ENCODE measurements around the gene MYO16.
A peak's percentile ranks its signal among the peaks of the same experiment; 100 is the strongest.

MYO16 gene

DNA sequence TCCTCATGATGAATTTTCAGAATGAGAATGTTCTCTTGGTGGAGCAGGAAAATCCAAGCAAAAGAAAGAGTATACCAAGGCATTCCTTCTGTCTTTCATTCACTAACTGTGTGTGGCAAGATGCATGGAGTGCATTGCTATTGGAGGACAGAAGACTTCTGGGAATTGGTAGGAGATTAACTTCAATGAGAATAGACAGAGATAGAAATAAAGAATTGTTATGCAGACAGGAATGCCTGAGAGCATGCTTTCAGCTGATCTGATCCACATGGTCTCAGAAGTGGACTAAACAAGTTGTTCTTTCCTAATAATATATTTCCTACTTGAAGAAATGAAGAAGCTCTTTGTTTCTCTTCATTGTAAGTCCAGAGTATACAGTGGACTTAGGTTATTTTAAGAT is 303.6 kb downstream of the MYO16 start:
- no peak for DNase-seq (ENCODE audit: low spot score)

- no peak for DNase-seq (ENCODE audit: low spot score)
These were observed 308.7 kb downstream of the MYO16 start for GRCh38 chr13:108938155-108938554.

- DNase-seq (ENCODE audit: low spot score): no peak
These were observed 310.7 kb downstream of the MYO16 start for GRCh38 chr13:108940121-108940520.

- no peak for DNase-seq (ENCODE audit: low spot score)
These were observed 314.4 kb downstream of the MYO16 start for GRCh38 chr13:108943842-108944241.

DNA sequence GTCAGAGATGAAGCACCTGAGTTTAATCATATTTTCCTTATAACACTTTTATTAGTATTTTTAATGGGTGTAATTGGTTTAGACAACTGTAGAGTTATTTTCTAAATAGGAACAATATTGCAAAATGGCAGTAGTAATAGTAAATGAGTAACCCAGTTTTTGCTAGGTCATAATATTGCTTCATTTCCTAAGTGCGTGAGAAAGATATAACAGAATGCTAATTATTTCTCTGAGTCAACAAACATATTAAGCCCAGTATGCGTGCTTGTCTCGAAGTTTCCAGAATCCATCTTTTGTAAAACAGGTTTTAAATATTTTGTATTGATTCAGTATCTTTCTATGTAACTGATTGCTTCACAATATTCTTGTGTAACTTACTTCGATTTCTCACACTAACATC is 315.3 kb downstream of the MYO16 start:
- no peak for DNase-seq (ENCODE audit: low spot score)

GRCh38 chr13:108947551-108948030 is 318.2 kb downstream of the MYO16 start:
- no peak for DNase-seq (ENCODE audit: low spot score)

DNA sequence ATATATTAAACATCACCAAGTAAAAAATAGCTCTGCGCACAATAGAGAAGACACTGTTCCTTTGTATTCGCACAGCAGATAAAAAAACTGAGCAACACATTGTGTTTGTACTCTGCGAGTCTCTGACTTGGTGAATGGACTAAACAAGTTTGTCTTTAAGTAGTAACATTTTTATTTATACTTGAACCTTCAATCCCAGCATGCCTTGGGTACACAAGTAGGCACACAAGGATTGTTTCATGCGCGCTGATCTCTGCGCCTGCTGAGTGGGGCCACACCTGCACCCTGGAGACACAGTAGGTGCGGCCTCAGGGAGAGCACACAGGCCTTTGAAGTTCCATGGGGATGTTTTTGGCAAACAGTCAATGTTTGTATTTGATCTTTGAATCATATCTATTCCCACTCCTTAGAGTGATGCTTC is 318.9 kb downstream of the MYO16 start:
- no peak for DNase-seq (ENCODE audit: low spot score)

- DNase-seq (ENCODE audit: low spot score): no peak
These were observed 321.1 kb downstream of the MYO16 start for GRCh38 chr13:108950333-108951010.

- no peak for DNase-seq (ENCODE audit: low spot score)
These were observed 326.3 kb downstream of the MYO16 start for GRCh38 chr13:108955741-108956140.

DNA sequence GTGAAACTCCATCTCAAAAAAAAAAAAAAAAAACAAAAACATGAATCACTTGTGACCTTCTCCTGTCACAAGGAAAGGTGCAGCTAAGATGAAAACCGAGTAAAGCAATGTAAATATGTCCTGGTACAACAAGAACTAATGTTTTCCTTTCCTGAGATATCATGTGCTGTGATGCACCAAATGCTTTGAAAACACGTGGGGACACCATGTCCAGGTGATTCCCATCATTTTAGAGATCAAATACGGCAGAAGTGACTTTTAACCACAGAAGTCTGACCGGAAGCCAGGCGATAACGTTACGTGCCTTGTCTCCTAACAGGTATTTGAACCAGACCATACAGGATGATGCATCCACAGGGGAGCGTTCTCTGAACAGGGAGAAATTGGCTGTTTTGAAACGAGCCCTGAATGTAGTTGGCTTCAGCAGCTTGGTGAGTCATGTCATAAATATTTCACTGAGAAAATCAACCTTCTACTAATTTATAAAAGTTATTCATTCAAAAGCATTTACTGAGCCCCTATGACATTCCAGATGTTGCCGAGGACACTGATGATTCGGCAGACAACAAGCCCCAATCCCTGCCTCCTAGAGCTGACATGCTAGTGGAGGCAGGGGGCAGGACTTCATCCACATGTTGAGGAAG is 328.1 kb downstream of the MYO16 start:
- peak; percentile 45 for DNase-seq (ENCODE audit: low spot score)

- no peak for DNase-seq (ENCODE audit: low spot score)
These were observed 328.6 kb downstream of the MYO16 start for GRCh38 chr13:108958013-108958376.

- DNase-seq (ENCODE audit: low spot score): no peak
These were observed 329.8 kb downstream of the MYO16 start for GRCh38 chr13:108959234-108959633.

DNA sequence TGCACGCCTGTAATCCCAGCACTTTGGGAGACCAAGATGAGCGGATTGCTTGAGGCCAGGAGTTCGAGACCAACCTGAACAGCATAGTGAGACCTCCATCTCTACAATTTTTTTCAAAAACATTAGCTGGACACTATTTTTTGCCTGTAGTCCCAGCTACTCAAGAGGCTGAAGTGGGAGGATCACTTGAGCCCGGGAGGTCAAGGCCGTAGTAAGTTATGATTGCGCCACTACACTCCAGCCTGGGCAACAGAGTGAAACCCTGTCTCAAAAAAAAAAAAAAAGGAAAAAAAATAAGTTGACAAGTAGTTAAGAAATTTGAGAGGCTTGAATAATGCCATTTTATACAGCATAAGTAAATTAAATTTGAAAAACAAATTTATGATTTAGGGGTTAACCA is 330.6 kb downstream of the MYO16 start:
- no peak for DNase-seq (ENCODE audit: low spot score)

DNA sequence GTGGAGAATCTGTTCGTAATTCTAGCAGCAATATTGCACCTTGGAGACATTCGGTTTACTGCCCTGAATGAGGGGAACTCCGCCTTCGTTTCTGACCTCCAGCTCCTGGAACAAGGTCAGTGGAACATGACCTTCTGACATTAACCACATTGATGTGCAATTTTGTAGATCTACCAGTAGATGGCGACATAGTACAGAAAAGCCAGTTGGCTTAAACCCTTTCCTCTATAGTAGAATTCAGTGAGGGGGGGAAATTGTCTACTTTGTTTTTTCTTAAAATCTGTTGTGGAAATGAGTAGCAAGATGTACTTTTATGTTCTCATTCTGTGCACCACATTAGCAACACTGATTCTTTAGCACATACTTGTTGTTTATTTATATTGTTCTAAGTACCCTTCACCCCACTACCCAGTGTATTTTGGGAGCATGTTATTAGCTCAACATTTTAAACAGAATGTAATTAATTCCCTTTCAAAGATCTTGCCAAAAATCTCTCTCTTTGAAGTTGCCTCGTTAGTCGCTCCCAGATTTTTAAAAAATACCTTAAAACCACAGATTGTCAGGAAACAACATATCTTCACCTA is 332.2 kb downstream of the MYO16 start:
- DNase-seq (ENCODE audit: low spot score): peak; percentile 20

GRCh38 chr13:108962654-108963053 is 333.2 kb downstream of the MYO16 start:
- DNase-seq (ENCODE audit: low spot score): no peak

- no peak for DNase-seq (ENCODE audit: low spot score)
These were observed 333.9 kb downstream of the MYO16 start for GRCh38 chr13:108963276-108963810.

DNA sequence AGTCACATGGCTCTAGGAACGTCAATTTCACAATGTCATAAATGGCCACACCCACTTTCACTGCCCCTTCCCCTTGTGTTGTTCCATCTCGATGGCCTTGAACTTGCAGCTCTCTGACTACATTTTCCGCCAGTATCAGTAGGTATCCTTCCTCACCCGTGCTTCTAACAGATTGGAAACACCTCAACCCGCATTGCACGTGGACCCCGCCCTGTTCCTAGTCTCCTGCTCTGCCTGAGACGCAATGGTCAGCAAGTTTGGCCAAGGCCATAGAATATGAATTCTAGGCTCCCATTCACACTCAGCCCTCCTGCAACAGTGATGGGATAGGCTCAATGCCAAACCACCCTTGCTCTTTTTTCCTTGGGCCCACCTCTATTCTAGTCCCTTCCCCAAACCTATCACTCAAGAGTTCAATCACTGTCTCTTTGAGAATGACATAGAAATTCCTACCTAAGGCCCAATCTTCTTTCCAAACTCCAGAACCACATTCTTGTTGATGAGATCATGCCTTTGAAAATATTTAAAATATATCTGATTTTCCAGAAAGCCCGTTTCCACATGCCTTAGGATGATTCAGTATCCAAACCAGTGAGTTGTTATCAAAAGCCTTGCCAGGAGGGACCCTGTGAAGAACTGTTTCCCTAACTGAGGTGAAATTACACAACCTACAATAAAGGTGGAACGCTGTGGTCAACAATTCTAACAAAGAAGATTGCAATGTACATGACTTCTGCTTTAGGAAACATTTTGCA is 334.6 kb downstream of the MYO16 start:
- DNase-seq (ENCODE audit: low spot score): peak; percentile 21

DNA sequence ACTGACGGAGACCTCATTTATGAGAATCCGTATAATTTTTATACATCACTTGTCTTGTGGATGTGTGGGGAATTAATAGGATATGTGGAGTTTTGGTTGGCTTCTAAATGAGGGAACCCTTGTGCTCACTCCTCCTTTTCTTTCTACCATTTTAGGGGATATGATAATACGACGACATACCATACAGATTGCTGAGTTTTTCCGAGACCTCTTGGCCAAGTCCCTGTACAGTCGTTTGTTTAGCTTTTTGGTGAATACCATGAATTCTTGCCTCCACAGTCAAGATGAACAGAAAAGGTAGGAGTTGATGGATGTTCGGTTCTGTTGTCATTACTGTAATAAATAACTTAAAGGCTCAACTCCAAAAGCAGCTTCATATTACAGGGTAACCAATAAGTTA is 335.2 kb downstream of the MYO16 start:
- no peak for DNase-seq (ENCODE audit: low spot score)

DNA sequence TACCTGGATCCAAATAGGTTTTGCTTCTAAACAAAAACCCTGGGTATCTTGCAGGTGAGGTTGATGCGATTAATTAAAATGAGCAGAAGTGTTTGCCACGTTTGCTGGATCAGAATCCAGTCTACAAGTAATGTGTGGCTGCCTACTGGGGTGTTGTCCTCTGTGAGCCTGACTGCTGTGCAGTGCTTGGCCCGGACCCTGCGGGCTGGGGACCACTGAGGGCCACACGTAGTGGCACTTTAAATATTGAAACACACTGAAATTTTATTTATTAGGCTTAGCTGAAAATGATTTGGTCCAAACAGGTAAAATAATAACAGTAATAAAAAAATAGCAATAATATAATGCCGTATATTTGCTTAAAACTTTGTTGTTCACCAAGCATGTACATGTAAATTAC is 338.0 kb downstream of the MYO16 start:
- DNase-seq (ENCODE audit: low spot score): no peak

GRCh38 chr13:108968566-108968965 is 339.2 kb downstream of the MYO16 start:
- no peak for DNase-seq (ENCODE audit: low spot score)

DNA sequence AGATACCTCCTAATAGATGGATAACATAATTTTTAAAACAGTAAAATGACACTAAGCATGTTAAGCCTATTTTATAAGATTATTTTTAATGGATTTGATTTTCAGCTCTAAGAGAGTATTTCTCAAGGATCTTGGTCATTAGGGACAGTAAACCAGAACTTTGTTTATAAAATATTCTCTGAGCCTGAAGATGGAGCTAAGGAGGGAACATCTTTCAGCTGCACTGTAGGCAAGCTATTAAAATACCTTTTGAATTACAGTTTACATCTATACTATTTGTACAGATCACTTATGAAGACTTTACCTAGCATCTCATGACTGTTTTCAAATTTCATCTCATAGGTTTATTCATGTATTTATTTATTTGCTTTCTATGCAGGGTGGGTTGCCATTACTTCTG is 345.3 kb downstream of the MYO16 start:
- no peak for DNase-seq (ENCODE audit: low spot score)

DNA sequence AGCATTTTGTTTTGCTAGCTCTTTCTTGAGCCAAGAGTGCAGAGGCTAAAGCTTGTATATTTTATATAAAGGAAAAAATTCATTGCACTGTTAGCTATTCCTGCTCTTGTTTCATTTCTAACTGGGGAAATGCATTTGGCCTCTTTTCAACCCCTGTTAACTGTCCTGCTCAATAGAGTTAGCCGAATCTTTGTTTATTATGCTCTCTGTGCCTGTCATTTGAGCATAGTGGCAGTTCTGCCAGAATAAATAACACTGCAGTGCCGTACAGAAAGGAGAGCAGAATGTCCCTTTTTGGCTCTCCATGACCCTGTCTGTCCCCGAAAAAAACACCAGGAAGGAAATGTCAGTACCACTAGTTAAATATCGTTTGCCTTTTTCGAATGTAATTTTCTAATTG is 350.8 kb downstream of the MYO16 start:
- no peak for DNase-seq (ENCODE audit: low spot score)

DNA sequence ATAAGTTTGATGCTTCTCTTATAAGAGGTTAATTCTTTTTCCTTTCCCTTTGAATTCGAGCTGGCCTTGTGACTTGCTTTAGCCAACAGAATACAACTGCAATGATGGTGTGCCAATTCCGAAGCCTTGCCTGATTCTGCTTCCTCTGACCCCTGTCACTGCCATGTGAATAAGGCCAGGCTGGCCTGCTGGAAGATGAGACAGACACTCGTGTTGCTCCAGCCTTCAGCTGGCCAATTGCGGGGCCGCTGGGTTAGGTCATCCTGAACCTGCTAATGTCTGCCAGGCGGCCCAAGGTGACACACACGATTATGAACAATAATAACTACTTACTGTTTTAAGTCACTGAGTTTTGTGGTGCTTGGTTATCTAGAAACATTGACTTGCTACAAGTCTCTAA is 352.0 kb downstream of the MYO16 start:
- DNase-seq (ENCODE audit: low spot score): no peak
